Thyroid gland (tissue), 4 donors: Measurements from ENCODE around the gene RIPOR3.

Experiments used
- CTCF ChIP-seq, 6 experiments: fragments of 200-600 bp in 3 of 6; fragments of 450-650 bp in 3 of 6; sonication (generic) in 3 of 6; IDR thresholded peaks; one replicate each; pipeline ENCODE4 v1.5.1; 2016 to 2019; ENCODE audit warnings: antibody characterized with exemption in 6 of 6, mild to moderate bottlenecking in 2 of 6, inconsistent platforms in 1 of 6, moderate library complexity in 1 of 6
- POLR2A ChIP-seq, 2 donors: fragments of 450-650 bp; IDR thresholded peaks; one replicate each; pipeline ENCODE4 v1.6.1; 2017; ENCODE audit warnings: antibody characterized with exemption in 2 of 2, mild to moderate bottlenecking in 2 of 2, moderate library complexity in 1 of 2

- TF ChIP-seq CTCF (IDR thresholded peaks at IDR 0.05) (no peak), POLR2A (IDR thresholded peaks at IDR 0.05) (no peak)
These were observed 18.3 kb upstream of the RIPOR3 start for GRCh38 chr20:50709636-50709973.
